Endothelial cell of umbilical vein (primary cell): ENCODE data around the gene SMCO4. TPM values are rescaled to one million over a fixed set of nuclear protein-coding genes. Genes with fewer than 3 reads are reported as not detected.

ENCODE experiments used
- BruUV-seq: library from RNA; stranded (reverse); fragments of 400-500 nt; replicated peaks from 2 replicates; lab custom pipeline; 2021; lab: Mats Ljungman, UMichigan
- CTCF ChIA-PET: fragments of 300-600, 350-600 bp; sonication (Branson Sonifier 250); formaldehyde crosslinking; loops from one replicate; lab custom pipeline; 2021; ENCODE audit warnings: antibody characterized with exemption, inconsistent platforms; lab: Charles Lee
- POLR2A ChIA-PET: fragments of 300-600, 350-600 bp; sonication (Branson Sonifier 250); formaldehyde crosslinking; loops from one replicate; lab custom pipeline; 2021; ENCODE audit warnings: antibody characterized with exemption, inconsistent platforms; lab: Charles Lee
- DNase-seq: peaks from one replicate; pipeline ENCODE4 v3.0.0-alpha.2; 2011; ENCODE audit warnings: low read depth, low spot score
- FAIRE-seq: peaks from 2 replicates; lab custom pipeline; 2011; peaks lifted over from hg19 to GRCh38; lab: Jason Lieb, UNC
- H2AFZ ChIP-seq: 2 replicates; pipeline ENCODE4 v1.6.0; 2012; ENCODE audit warnings: low read depth, low read length, control low read depth, inconsistent platforms
- H3K27ac ChIP-seq: 2 replicates; pipeline ENCODE4 v1.5.1; 2011; ENCODE audit warnings: low read depth, mild to moderate bottlenecking, control low read depth, low read length, moderate library complexity; ENCODE audit not compliant: insufficient read depth
- H3K27me3 ChIP-seq, 2 experiments: 2 replicates each; pipeline versions ENCODE4 v1.6.0 to v1.6.1; 2011; ENCODE audit warnings: low read length in 2 of 2, mixed read lengths in 1 of 2; ENCODE audit not compliant: control insufficient read depth in 2 of 2, insufficient read depth in 2 of 2
- H3K36me3 ChIP-seq, 2 experiments: 2 replicates in 1 of 2; 3 replicates in 1 of 2; pipeline ENCODE4 v1.5.1; 2011; ENCODE audit warnings: low read length in 2 of 2, mild to moderate bottlenecking in 1 of 2, moderate library complexity in 1 of 2; ENCODE audit not compliant: control insufficient read depth in 2 of 2, insufficient read depth in 2 of 2; ENCODE audit errors: extremely low read depth in 1 of 2
- H3K4me1 ChIP-seq: 3 replicates; pipeline ENCODE4 v1.5.1; 2011; ENCODE audit warnings: mild to moderate bottlenecking, low read length; ENCODE audit not compliant: control insufficient read depth, insufficient read depth; ENCODE audit errors: extremely low read depth
- H3K4me2 ChIP-seq: 2 replicates; pipeline ENCODE4 v1.6.1; 2011; ENCODE audit warnings: low read length, control low read depth, mixed read lengths; ENCODE audit not compliant: insufficient read depth
- H3K4me3 ChIP-seq, 3 experiments: fragments of 200-600 bp in 1 of 3; sonication (generic), shearing (Covaris generic) in 1 of 3; replicated peaks in 1 of 3; 2 replicates each; pipeline ENCODE4 v1.5.1; 2011 to 2016; ENCODE audit warnings: control low read depth in 3 of 3, low read length in 3 of 3, mild to moderate bottlenecking in 2 of 3, inconsistent platforms in 1 of 3, low read depth in 1 of 3, moderate library complexity in 1 of 3; ENCODE audit not compliant: insufficient read depth in 1 of 3
- H3K79me2 ChIP-seq: 2 replicates; pipeline ENCODE4 v1.6.0; 2012; ENCODE audit warnings: low read length, inconsistent platforms; ENCODE audit not compliant: control insufficient read depth, insufficient read depth
- H3K9ac ChIP-seq: replicated peaks from 2 replicates; pipeline ENCODE3; 2011; ENCODE audit warnings: low read length, control low read depth; ENCODE audit not compliant: insufficient read depth; ENCODE audit errors: extremely low read depth
- H3K9me1 ChIP-seq: replicated peaks from 3 replicates; pipeline ENCODE4 v1.6.0; 2011; ENCODE audit warnings: mild to moderate bottlenecking, low read length; ENCODE audit not compliant: control insufficient read depth, insufficient read depth; ENCODE audit errors: extremely low read depth
- H3K9me3 ChIP-seq: replicated peaks from 2 replicates; pipeline ENCODE4 v1.5.1; 2012; ENCODE audit warnings: low read length, inconsistent platforms; ENCODE audit not compliant: control insufficient read depth, insufficient read depth
- H4K20me1 ChIP-seq: replicated peaks from 2 replicates; pipeline ENCODE3; 2011; ENCODE audit warnings: mild to moderate bottlenecking, low read length; ENCODE audit not compliant: control insufficient read depth, insufficient read depth; ENCODE audit errors: extremely low read depth
- CTCF ChIP-seq, 2 donors: IDR thresholded peaks; 1 replicate in 1 of 2; 2 replicates in 1 of 2; pipeline ENCODE4 v1.5.1; 2011; ENCODE audit warnings: low read length in 2 of 2, mild to moderate bottlenecking in 2 of 2, moderate library complexity in 2 of 2, control low read depth in 1 of 2, inconsistent platforms in 1 of 2, low read depth in 1 of 2; ENCODE audit not compliant: insufficient read depth in 1 of 2; ENCODE audit errors: extremely low read depth in 1 of 2
- EZH2 ChIP-seq: IDR thresholded peaks from 2 replicates; pipeline ENCODE4 v1.6.1; 2012; ENCODE audit warnings: borderline replicate concordance, low read depth, mild to moderate bottlenecking, moderate library complexity, low read length, inconsistent platforms; ENCODE audit not compliant: severe bottlenecking
- FOS ChIP-seq: IDR thresholded peaks from 2 replicates; pipeline ENCODE4 v1.6.1; 2011; ENCODE audit warnings: mild to moderate bottlenecking, low read length, moderate library complexity, borderline replicate concordance; ENCODE audit not compliant: insufficient read depth
- GATA2 ChIP-seq: IDR thresholded peaks from 2 replicates; pipeline ENCODE4 v1.7.0; 2011; ENCODE audit warnings: low read depth, mild to moderate bottlenecking, moderate library complexity, mixed read lengths, low read length; ENCODE audit not compliant: insufficient read length, insufficient read depth
- JUN ChIP-seq: IDR thresholded peaks from 2 replicates; pipeline ENCODE4 v1.6.1; 2011; ENCODE audit warnings: borderline replicate concordance, low read depth; ENCODE audit not compliant: insufficient read length, insufficient read depth
- MYC ChIP-seq: IDR thresholded peaks from one replicate; pipeline ENCODE4 v1.6.1; 2011; ENCODE audit warnings: mild to moderate bottlenecking, low read depth, low read length
- POLR2A ChIP-seq: IDR thresholded peaks from 2 replicates; pipeline ENCODE4 v1.6.1; 2012; ENCODE audit warnings: low read depth, mild to moderate bottlenecking, control low read depth, low read length
- POLR2AphosphoS5 ChIP-seq: IDR thresholded peaks from 2 replicates; pipeline ENCODE4 v1.6.1; 2012; ENCODE audit warnings: low read depth, mild to moderate bottlenecking, control low read depth, low read length, moderate library complexity; ENCODE audit not compliant: insufficient read depth
- dilution Hi-C: fragments of 300-500 bp; cut with MboI; formaldehyde crosslinking; loops from one replicate; pipeline ENCODE4 v1.15.0; 2019; ENCODE audit warnings: low sequenced_read_pairs; ENCODE audit not compliant: extremely low pct_ligation_motif_present
- intact Hi-C: fragments of 100-400 bp; cut with micrococcal nuclease; formaldehyde crosslinking; loops from one replicate; pipeline ENCODE4 v1.10.0; 2022
- polyA plus RNA-seq, 4 experiments: library from polyadenylated mRNA; depleted of rRNA in 3 of 4; stranded (reverse) in 3 of 4; unstranded in 1 of 4; fragments of >200 nt; gene quantifications; 2 replicates each; pipeline versions ENCODE4 v1.2.1 to v1.2.3, GENCODE V29; 2011 to 2012; ENCODE audit warnings: missing spikeins in 1 of 4
- total RNA-seq: library from RNA; stranded (reverse); gene quantifications from 2 replicates; pipeline ENCODE4 v1.2.3, GENCODE V29; 2021
- TF ChIP-seq, protein P1 (sequence below): IDR thresholded peaks from 2 replicates; pipeline ENCODE4 v1.6.1; 2011; ENCODE audit not compliant: insufficient read depth, insufficient read length

SMCO4 gene
- total and polyA plus RNA-seq, 2 donors (not counting 3 experiments of a cell fraction or from before 2014, with no cell fraction given) = 14.0 to 21.3 TPM

DNA sequence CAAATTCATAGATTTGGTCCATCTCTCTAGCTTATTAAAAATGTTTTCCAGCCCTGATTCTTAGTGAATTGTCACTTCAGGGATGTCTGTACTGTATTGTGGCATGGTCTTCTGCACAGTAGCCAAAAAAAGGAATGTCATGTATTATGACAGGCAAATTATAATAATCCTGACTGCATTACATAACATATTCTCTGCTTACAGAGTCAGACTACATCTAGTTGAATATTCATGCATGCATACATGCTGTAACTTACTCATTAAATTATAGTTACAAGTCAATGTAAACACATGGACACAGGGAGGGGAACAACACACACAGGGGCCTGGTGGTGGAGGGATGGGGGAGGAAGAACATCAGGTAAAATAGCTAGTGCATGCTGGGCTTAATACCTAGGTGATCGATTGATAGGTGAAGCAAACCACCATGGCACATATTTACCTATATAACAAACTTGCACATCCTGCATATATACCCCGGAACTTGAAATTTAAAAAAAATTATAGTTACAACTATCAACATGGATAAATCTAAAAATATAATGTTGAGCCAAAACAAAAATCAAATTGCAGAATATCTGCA, 31.5 kb upstream of the SMCO4 start:
- intact Hi-C loops = no loop called here
- Histone ChIP-seq H3K79me2 (no peaks in the 10 kb centered on the region), H3K27ac (no peak overlapping the region), H3K27me3 (no peaks in the 10 kb centered on the region), H3K36me3 (no peaks in the 10 kb centered on the region), H2AFZ (no peak overlapping the region), H3K9ac (no peak overlapping the region), H3K9me1 (no peaks in the 10 kb centered on the region), H3K4me1 (no peaks in the 10 kb centered on the region), H3K4me3 (no peak overlapping the region), H3K9me3 (no peaks in the 10 kb centered on the region), H3K4me2 (no peak overlapping the region), H4K20me1 (no peaks in the 10 kb centered on the region)
- ChIA-PET CTCF (no interaction called here), POLR2A (no interaction called here)
- dilution Hi-C loops = no loop called here
- TF ChIP-seq FOS = no peak
- BruUV-seq = no TSS peak
- DNase-seq (no peak), FAIRE-seq (no peak)

- H3K4me1 ChIP-seq = no peaks in the 10 kb centered on the region
- no peak overlapping the region for H3K27ac ChIP-seq
- H3K9ac ChIP-seq = no peak overlapping the region
- no peak overlapping the region for H3K4me3 ChIP-seq
- CTCF ChIA-PET = no interaction called here
- no peak for FAIRE-seq
- no peak overlapping the region for H3K4me2 ChIP-seq
- H2AFZ ChIP-seq = no peak overlapping the region
- H3K9me3 ChIP-seq = no peaks in the 10 kb centered on the region
- no peak for TF ChIP-seq GATA2
- TF ChIP-seq EZH2 = no peak
- no peak for TF ChIP-seq FOS
- TF ChIP-seq, protein P1, sequence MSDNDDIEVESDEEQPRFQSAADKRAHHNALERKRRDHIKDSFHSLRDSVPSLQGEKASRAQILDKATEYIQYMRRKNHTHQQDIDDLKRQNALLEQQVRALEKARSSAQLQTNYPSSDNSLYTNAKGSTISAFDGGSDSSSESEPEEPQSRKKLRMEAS = no peak
- no peak for TF ChIP-seq CTCF (IDR thresholded peaks at IDR 0.05; ENCODE audit: extremely low read depth in 1 of 2, insufficient read depth in 1 of 2, low read depth in 1 of 2, low read length in 2 of 2)
- no peak for TF ChIP-seq MYC
- TF ChIP-seq POLR2A = no peak
- TF ChIP-seq JUN = no peak
- TF ChIP-seq POLR2AphosphoS5 = no peak
- H3K27me3 ChIP-seq = no peaks in the 10 kb centered on the region
- H4K20me1 ChIP-seq = no peaks in the 10 kb centered on the region
- dilution Hi-C loops (no loop called here), intact Hi-C loops (no loop called here)
- H3K36me3 ChIP-seq = no peaks in the 10 kb centered on the region
- DNase-seq = no peak
- BruUV-seq = no TSS peak
- POLR2A ChIA-PET = no interaction called here
- H3K79me2 ChIP-seq = no peaks in the 10 kb centered on the region
- no peaks in the 10 kb centered on the region for H3K9me1 ChIP-seq
Measured at GRCh38 chr11:93573184-93573583, 30.0 kb upstream of the SMCO4 start.
